GM21576 (cell line): Measurements from ENCODE around the gene MRPL36.

ENCODE experiments used
- ATAC-seq: cut with Tn5 transposase; IDR thresholded peaks from one replicate; pipeline ENCODE4 v1.9.1; 2021; ENCODE audit warnings: mild to moderate bottlenecking, moderate library complexity; ENCODE audit not compliant: unreplicated experiment

MRPL36 gene

DNA sequence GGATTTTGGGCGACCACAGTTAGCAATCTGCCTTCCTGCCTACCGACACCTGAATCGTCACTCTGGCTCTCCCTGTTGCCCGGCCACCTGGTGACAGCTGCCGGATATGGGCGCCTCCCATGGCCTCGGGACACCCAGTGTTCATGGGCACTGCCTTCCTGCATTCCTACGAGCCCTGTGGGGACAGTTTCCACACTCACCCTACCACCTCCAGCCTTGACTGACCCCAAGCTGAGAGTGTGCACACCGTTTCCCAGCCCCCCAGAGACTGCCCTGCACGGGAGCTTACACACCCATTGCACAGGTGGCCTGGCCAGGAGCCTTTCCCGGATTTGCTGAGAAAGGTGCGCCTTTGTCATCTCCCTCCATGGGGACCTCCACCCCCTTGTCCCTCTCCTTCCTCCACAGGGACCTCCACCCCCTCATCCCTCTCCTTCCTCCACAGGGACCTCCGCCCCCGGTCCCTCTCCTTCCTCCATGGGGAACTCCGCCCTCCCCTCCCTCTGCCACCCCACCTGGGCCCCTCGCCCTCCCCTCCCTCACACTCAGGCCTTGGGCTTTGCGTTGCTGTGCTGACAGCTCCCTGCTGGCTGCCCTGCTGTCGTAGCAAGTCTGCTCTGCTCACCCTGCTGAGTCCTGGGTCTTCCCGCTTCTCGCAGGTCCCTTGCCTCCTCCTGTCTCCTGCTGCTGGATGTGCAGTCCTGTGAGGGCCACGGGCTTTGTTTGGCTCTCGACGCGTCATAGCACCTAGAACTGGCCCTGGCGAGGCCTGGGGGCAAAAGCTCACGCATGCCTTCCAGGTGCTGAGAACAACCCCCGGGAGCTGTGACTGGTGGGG is 48.4 kb downstream of the MRPL36 start:
- no peak for ATAC-seq

DNA sequence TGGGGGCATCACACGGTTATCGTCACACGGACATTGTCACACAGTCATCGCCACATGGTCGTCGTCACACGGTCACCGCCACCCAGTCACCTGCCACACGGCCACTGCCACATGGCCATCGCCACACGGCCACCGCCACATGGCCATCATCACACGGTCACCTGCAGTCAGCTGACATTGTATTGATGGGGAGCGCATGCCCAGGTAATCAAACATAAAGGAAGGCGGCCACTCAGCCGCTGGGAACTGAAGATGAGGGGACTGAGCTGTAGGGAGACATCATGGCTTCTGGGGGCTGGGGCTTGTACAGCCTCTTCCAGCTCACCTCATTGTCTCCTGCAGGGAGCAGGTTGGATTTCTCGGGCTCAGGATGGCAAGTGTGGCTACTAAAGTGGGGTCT is 49.2 kb downstream of the MRPL36 start:
- no peak for ATAC-seq

DNA sequence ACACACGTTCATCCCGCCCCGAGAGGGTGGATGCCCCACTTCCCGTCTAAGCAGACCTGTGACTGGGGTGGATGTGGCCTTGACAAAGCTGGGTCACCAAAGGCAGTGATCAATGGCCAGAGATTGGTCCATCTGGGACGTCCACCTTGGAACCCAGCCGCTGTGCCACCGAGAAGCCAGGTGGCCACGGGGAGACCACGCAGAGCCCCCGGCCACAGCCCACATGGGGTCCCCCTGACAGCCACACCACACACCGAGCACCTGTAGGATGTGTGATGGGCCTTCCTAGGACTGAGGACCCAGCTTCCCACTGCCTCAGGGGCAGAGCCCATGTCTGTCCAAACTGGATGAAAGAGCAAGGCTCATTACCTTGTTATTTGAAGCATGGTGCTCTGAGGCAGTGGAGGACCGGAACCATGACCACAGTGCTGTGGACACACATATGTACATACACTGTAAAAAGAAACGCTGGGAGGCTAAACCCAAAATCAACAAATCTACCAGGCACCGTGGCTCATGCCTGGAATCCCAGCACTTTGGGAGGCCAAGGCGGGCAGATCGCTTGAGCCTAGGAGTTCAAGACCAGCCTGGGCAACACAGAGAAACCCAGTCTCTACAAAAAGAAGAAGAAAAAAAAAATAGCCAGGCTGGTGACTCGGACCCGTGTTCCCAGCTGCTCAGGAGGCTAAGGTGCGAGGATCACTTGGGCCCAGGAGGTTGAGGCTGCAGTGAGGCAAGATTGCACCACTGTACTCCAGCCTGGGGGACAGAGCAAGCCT is 50.1 kb downstream of the MRPL36 start:
- no peak for ATAC-seq

DNA sequence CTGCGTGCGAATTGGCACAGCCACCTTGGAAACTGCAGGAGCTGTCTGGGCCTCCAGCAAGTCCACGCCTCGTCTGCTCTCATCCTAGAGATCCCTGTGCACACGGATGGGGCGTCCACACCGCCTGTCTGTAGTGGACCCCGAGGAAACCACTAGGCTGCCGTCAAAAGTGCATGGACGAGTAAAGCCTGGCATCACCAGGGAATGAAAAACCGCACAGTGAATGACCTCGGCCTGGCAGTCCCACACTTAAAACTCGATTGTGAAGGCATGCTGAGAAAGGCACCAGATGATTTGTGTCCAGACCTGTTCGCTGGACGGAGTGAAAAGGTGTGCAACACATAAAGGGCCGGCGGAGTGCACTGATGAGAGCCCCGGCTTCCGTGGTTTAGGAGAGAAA is 50.8 kb downstream of the MRPL36 start:
- no peak for ATAC-seq
